Mesothelial cell of epicardium (in vitro differentiated cells): ENCODE measurements around the gene RNFT2. TPM values are rescaled to one million over a fixed set of nuclear protein-coding genes. Genes with fewer than 3 reads are reported as not detected.
A peak's percentile ranks its signal among the peaks of the same experiment; 100 is the strongest.

ENCODE experiments used
- DNase-seq, 2 experiments: peaks; one replicate each; pipeline ENCODE4 v3.0.0; 2021; ENCODE audit warnings: low spot score in 2 of 2; ENCODE audit not compliant: unreplicated experiment in 2 of 2
- H3K27ac Mint-ChIP-seq: 2 replicates; pipeline ENCODE4 v1.8.0; 2021; ENCODE audit warnings: mixed read lengths
- H3K27me3 Mint-ChIP-seq: 2 replicates; pipeline ENCODE4 v1.8.0; 2021; ENCODE audit warnings: low read depth, mixed read lengths
- H3K36me3 Mint-ChIP-seq: 2 replicates; pipeline ENCODE4 v1.8.0; 2021; ENCODE audit warnings: mixed read lengths
- H3K4me1 Mint-ChIP-seq: 2 replicates; pipeline ENCODE4 v1.8.0; 2021; ENCODE audit warnings: mixed read lengths
- H3K4me3 Mint-ChIP-seq: 2 replicates; pipeline ENCODE4 v1.8.0; 2021; ENCODE audit warnings: mild to moderate bottlenecking, moderate library complexity, mixed read lengths
- H3K9me3 Mint-ChIP-seq: 2 replicates; pipeline ENCODE4 v1.8.0; 2021; ENCODE audit warnings: mixed read lengths
- CTCF ChIP-seq: fragments of 200-600 bp; sonication (generic); IDR thresholded peaks from one replicate; pipeline ENCODE4 v1.5.0; 2021; ENCODE audit warnings: antibody characterized with exemption; ENCODE audit not compliant: unreplicated experiment
- total RNA-seq: library from RNA; stranded (reverse); gene quantifications from 3 replicates; pipeline ENCODE4 v1.2.1, GENCODE V29; 2021

The RNFT2 gene
- total RNA-seq, 1 donor from 2014 or later = 27.7 TPM

- peaks cover 31% of the 10 kb centered on the region for H3K4me1 Mint-ChIP-seq
- H3K9me3 Mint-ChIP-seq = no peaks in the 10 kb centered on the region
- H3K27ac Mint-ChIP-seq = peak overlapping the region; percentile 68
- H3K4me3 Mint-ChIP-seq = no peak overlapping the region
- peaks cover 29% of the 10 kb centered on the region for H3K27me3 Mint-ChIP-seq
- no peaks in the 10 kb centered on the region for H3K36me3 Mint-ChIP-seq
- DNase-seq = no peak
- TF ChIP-seq CTCF = no peak
Observed at GRCh38 chr12:116697716-116698115, 40.4 kb upstream of the RNFT2 start.

- H3K27ac Mint-ChIP-seq = peak overlapping the region; percentile 68
- no peak overlapping the region for H3K4me3 Mint-ChIP-seq
- H3K36me3 Mint-ChIP-seq = no peaks in the 10 kb centered on the region
- no peak for DNase-seq
- peaks cover 29% of the 10 kb centered on the region for H3K4me1 Mint-ChIP-seq
- TF ChIP-seq CTCF = no peak
- H3K27me3 Mint-ChIP-seq = peaks cover 26% of the 10 kb centered on the region
- H3K9me3 Mint-ChIP-seq = no peaks in the 10 kb centered on the region
Observed at GRCh38 chr12:116698116-116698515, 40.0 kb upstream of the RNFT2 start.

- peaks cover 21% of the 10 kb centered on the region for H3K27me3 Mint-ChIP-seq
- TF ChIP-seq CTCF = no peak
- no peaks in the 10 kb centered on the region for H3K9me3 Mint-ChIP-seq
- H3K27ac Mint-ChIP-seq = no peak overlapping the region
- H3K4me3 Mint-ChIP-seq = no peak overlapping the region
- H3K36me3 Mint-ChIP-seq = no peaks in the 10 kb centered on the region
- peaks cover 26% of the 10 kb centered on the region for H3K4me1 Mint-ChIP-seq
- no peak for DNase-seq
Observed at GRCh38 chr12:116698554-116699075, 39.5 kb upstream of the RNFT2 start.

- Mint-ChIP-seq H3K27ac (no peak overlapping the region), H3K9me3 (no peaks in the 10 kb centered on the region), H3K4me1 (peaks cover 17% of the 10 kb centered on the region), H3K36me3 (no peaks in the 10 kb centered on the region), H3K27me3 (peaks cover 6% of the 10 kb centered on the region), H3K4me3 (no peak overlapping the region)
- no peak for TF ChIP-seq CTCF
- DNase-seq = no peak
Observed at GRCh38 chr12:116700066-116700465, 38.0 kb upstream of the RNFT2 start.

GRCh38 chr12:116701432-116701831, 36.7 kb upstream of the RNFT2 start:
- Mint-ChIP-seq H3K4me3 (no peak overlapping the region), H3K36me3 (no peaks in the 10 kb centered on the region), H3K27ac (no peak overlapping the region), H3K9me3 (no peaks in the 10 kb centered on the region), H3K4me1 (peaks cover 17% of the 10 kb centered on the region), H3K27me3 (no peaks in the 10 kb centered on the region)
- no peak for DNase-seq
- TF ChIP-seq CTCF = no peak
